GM21390 (cell line): Measurements from ENCODE around the gene ALOX5.
A peak's percentile ranks its signal among the peaks of the same experiment; 100 is the strongest.
"Not testable (repeated sequence)": the region's sequence is repeated elsewhere in the genome, so short reads cannot be mapped to it uniquely, and the experiment has no call there.

Experiments used
- ATAC-seq: cut with Tn5 transposase; IDR thresholded peaks from one replicate; pipeline ENCODE4 v1.9.1; 2021; ENCODE audit not compliant: unreplicated experiment

The ALOX5 gene

GRCh38 chr10:45373003-45373575 lies 927 bp upstream of the ALOX5 start:
- peak; percentile 35 for ATAC-seq

DNA sequence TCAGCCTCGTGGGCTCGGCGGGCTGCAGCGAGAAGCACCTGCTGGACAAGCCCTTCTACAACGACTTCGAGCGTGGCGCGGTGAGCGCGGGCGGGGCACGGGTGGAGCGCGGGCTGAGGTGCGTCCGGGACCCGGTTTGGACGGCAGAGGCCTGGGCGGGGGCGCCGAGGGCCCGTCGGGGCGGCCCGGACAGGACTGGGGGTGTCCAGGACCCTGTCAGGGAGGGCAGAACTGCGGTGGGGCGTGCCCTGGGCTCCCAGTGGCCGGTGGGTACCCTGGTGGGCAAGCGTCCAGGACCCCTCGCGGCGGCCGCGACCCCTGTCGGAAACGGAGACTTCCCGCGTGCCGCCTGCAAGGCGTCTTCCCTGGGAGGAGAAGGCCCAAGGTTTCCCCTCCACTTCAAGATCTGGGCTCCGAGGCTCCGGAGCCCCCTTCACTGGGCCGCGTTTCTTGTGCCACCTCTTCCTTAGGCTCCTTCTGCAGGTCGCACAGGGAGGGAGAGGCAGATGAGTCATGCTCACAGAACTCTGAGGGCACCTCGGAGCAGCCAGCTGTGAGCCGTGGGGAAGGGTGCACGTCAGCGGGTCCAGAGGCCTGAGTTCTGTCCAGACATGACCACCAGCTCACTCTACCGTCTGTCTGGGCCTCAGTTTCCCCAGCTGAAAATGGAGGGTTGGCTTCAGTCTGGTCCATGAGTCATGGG lies 485 bp downstream of the ALOX5 start:
- peak; percentile 17 for ATAC-seq

DNA sequence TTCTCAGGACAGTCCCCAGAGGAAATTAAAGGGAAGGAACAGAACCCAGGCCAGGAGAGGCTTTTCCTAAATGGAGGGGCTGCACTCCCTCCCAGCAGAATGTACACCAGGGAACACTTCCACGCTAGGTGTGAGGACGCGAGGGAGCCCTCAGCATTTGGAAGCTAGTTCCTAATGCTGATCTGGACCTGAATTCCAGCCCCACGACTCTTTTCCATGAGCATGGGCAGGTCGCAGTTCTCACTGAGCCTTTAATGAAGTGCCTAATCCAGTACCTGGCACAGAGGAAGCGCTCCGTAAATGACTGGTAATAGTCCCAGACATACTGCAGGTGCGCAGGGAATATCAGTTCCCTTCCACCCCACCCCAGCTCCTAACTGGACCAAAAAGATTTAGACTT lies 1.1 kb downstream of the ALOX5 start:
- no peak for ATAC-seq

GRCh38 chr10:45375716-45376231 lies 1.8 kb downstream of the ALOX5 start:
- ATAC-seq, result no peak

DNA sequence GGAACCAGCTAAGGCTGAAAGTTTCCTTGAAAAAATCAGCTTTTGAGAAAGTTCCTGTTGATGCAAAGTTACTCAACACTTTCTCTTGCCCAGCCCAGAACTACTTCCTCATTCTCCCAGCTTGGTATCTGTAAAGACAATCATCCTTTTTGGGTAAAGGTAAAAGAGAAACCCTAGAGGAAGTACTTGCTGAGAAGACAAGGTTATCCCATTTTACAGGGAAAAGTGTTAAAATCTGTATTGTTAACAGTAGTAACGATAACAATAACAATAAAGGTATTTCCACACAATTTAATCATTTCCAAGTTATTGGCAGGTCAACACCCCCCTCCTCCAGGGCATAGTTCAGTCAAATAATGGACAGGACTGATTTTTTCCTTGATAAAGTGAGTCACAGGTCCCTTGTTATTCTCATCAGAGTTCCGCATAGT lies 2.4 kb downstream of the ALOX5 start:
- ATAC-seq, result no peak

DNA sequence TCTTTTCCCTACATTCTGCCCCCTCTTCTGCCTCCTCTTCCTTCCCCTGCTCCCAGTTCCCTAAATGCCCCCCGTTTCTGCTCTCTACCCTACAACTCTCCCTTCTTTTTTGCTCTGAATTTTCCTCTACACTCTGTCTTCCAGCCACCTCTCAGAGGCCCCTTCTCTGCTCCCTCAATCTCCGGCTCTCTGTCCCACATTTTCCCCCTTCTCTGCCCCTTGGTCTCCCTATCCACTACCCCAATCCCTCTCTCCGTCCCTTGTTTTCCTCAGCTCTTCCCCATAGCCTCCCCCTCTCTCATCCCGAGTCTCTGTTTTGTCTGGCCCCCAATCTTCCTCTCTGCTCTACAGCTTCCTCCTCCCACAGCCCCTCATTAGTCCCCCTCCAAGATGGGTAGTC lies 3.3 kb downstream of the ALOX5 start:
- no peak for ATAC-seq

DNA sequence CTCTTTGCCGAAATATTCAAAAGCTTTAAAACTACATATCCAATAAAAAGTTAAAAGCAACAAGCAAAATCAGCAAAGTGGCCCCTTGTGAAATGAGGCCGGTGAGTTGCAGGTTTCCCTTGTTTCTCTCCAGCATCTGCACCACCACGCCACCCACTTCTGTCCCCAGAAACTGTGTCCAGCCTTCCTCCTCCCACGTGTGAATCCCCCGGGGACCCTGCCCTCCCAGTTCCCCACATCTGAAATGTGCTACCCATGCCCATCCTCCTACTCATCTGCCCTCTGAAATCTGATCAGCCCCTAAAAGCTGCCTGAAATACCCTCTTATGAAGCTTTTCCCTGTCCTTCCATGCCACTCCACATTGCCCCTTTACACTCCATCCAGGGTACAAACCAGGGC lies 3.8 kb downstream of the ALOX5 start:
- no peak for ATAC-seq

DNA sequence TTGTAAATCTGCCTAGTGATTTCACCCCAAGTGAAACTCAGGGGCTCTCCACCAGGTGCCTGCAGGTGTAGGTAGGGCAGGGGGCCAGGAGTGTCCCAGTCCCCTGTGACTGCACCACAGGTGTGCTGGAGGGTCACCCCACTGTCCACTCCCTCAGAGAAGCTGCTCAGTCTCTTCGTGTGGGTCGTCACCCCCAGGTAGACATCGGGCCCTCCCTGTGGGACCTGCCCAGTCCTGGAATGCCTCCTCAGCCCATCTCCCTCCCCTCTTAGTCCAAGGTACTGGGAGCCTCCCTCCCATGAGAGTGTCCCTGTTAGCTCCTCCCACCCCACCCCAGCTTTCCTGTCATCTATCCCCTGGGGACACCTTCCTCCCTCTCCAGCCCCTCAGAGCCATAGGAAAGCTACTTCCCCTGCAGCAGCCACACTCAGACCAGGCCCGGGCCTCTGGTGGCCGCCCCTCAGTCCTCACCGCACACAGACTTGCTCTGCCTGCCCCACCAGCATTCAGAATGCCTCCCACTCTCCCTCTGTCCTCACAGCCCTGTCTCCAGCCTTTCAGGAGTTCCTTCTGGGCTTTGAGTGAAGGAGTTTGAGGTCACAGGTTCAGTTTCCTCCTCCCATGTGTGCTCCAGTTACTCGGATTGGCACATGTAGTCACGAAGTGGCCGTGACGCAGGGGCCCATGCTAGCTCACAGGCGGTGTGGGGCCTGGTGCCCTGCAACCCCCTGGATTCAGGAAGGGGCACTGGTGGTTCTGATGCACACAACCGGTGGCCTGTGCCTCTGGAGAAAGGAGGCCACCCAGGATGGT lies 5.1 kb downstream of the ALOX5 start:
- ATAC-seq, result no peak

DNA sequence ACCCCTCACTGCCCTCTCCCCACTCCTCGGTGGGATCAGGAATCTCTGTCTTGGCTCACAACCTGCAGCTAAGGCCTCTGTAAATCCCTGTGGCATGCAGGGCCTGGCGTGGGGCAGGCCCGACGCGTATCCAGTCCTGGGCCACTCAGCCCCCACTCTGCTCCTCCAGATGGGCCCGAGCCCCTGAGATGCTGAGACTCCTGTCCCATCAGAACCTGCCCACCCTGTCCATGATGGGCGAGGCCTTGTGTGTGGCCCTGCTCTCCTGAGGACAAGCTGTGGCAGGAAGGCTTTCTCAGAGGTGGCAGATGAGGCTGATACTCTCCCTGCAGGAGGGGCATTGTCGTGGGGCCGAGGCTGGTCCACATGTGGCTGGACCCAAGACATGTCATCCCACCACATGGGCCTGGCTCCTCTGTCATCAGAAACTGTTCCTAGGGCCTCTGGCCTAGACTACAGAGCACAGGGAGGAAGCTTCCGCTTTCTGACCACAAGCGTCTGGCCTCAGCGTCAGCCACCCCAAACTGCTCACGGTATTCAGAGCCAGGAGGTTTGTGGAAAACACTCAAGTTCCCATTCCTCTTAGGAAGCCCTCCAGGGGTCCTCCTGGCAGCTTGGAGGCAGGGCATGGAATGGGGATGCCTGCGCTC lies 6.0 kb downstream of the ALOX5 start:
- ATAC-seq, result no peak

DNA sequence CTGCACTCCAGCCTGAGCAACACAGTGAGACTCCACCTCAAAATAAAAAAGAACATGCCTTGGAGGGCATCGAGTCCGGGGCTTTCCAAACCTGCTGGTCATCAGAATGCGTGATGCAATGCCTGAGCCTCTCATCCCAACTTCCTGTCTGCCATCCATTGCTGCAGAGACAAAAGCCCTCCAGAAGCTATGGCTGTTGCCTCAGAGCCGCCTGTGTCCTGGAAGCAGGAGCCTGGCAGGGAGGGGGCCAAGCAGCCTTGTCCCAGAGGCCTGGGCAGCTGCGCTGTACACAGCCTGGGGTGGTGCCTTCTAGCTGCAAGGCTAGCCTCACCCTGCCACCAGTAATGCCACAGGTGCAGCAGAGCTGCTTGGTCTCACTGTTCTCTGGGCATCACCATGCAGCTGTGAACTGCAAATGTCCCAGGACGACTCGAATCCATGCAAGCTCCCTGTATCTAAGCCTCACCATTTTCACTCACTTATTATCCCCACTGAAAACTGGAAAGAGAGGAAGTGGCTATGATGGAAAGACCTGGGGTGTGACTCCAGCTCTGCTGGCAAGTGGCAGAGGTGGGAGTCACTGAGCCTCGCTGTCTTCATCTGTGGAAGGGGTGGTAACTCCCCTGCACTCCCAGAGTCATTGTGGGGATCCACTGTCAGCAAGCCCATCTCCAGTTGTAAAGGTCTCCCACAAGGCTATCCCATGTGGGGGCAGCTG lies 7.0 kb downstream of the ALOX5 start:
- no peak for ATAC-seq

DNA sequence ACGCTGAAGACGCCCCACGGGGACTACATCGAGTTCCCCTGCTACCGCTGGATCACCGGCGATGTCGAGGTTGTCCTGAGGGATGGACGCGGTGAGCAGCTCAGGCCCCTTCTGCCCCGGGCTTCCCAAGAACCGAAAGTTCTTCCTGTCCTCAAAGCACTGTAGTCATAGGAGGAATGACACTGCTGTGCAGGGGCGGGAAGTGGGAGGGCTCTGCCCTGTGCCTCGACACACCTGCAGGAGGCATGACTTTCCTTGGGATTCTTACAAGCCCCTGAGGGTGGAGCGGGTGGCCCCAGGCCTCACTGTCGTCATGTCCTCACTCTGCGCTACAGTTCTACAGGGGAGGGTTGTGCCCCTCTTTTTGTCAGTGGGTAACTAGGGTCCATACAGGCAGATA lies 8.6 kb downstream of the ALOX5 start:
- no peak for ATAC-seq

DNA sequence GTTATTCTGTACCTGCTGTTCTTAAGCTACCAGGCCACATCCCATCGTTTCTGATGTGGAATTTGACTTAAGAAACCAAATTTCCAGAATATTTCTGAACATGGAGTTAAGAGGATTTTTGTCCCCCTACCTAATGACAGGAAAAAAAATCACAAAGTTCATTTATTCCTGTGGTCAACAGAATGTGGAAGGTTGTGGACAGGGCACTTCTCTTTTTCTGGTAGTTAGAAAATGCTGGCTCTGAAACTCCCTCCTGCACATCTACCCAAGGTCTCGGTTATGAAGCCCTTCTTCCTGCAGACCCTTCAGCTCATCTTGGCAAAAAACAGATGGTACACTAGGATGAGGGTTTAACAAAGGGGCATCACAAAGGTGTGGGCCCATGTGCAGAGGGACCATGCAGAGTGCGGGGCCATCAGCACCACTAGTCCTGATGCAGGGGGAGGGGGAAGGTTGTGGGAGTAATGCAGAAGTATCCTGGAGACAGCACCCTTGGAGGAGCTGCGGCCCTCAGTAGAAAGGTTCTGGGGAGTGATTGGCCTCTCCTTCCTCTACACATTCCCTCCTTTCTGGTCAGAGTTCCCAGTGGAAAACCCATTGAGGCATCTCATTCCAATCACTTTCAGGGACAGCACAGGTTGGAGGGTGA lies 9.8 kb downstream of the ALOX5 start:
- ATAC-seq, result no peak

DNA sequence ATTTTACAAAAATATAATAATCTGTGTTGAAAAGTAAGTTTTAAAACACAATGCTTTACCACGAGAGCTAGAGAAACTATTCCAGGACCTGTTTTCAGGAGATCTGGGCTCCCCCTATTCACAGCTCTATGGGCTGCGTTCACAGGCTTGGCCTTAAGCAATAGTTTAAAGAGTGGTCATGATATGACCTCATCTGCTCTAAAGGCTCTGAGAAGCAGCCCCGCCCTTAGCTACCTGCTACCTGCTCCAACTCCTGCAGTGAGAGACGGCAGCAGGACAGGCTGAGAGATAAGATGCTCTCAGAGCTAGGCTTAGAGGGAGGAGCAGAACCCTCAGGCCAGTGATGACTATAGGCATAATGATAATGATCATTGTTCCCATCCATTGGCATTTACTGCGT lies 12.6 kb downstream of the ALOX5 start:
- ATAC-seq, result no peak

DNA sequence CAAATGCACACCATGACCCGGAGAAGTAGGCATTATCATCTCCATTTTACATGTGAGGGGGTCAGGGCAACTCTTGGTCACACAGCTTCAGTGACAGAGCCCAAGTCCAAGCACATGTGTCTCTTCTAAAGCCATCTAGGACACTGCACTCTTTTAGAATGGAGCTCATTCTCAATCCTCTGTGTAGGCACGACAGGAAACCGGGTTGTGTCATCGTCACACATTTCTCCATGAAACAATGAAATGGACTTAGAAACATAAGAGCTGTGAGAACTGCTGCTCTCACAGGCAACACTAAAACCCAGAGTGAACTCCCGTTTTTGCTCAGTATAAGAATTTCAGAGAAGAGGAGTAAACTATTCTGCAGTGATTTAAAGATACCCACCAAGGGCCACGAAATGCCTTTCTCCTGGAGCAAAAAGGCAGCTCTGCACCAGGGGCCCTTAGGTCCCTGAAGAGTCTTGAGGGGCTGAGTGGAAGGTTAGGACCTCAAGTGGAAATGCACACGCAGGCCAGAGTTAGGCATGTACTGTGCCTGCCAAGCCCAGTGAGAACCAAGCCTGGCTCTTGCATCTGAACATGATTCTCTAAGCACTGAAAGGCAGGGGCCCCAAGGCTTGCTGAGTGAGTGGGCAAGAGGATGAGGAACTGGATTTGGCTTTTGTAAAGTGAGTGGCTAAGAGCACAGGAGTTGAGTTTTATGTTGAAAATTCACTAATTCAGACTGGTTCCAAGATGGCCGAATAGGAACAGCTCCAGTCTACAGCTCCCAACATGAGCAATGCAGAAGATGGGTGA lies 13.3 kb downstream of the ALOX5 start:
- ATAC-seq, result no peak

- ATAC-seq, result not testable (repeated sequence)
Measured at GRCh38 chr10:45389671-45390070, 15.7 kb downstream of the ALOX5 start.

GRCh38 chr10:45391636-45392035 lies 17.6 kb downstream of the ALOX5 start:
- not testable (repeated sequence) for ATAC-seq

DNA sequence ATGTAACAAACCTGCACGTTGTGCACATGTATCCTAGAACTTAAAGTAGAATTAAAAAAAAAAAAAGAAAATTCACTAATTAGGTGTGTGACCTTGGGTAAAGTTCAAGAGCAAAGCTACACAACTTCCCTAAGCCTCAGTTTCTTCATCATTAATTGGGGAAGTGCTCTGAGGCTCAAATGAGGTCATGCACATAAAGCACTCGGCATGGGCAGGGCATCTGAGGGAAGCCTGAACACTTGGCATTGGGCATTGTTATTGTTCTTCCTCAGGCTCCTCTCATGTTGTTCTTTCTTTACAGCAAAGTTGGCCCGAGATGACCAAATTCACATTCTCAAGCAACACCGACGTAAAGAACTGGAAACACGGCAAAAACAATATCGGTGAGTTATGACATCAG lies 21.5 kb downstream of the ALOX5 start:
- ATAC-seq, result no peak

DNA sequence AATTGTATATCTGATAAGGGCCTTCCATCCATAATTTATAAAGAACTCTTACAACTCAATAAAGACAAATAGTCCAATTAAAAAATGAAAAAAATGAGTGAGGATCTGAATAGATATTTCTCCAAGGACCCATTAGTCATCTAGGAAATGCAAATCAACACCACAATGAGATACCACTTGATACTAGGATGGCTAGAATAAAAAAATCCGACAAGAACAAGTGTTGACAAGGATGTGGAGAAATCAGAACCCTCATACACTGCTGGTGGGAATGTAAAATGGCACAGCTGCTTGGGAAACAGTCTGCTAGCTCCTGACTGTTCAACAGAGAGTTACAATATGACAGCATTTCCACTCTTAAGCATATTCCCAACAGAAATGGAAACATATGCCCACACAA lies 24.6 kb downstream of the ALOX5 start:
- no peak for ATAC-seq

GRCh38 chr10:45399113-45399512 lies 25.1 kb downstream of the ALOX5 start:
- no peak for ATAC-seq
